ENCODE data around the gene PTP4A2. TPM values are rescaled to one million over a fixed set of nuclear protein-coding genes. Genes with fewer than 3 reads are reported as not detected.

Gene PTP4A2
- 100 to 1,000 TPM; 188 to 216 TPM for total RNA-seq

GRCh38 chr1:31938184-31938975 is at the start of gene PTP4A2:
Gene PTP4A2, minus strand, starts transcription at chr1:31938368. Its CDS starts 19,303 bp downstream, at chr1:31919065.

Other genes starting within 250 kb of the PTP4A2 start
- 1 to 10 TPM; 9.3 TPM for gene COL16A1, start 234.4 kb downstream of the PTP4A2 start, total RNA-seq
- 1 to 10 TPM; 1.3 to 3.4 TPM for gene ADGRB2, start 174.0 kb downstream of the PTP4A2 start, total RNA-seq
- 10 to 100 TPM in 1 of 2 donors, 1 to 10 TPM in 1; 6.2 to 15.0 TPM for gene SPOCD1, start 122.3 kb downstream of the PTP4A2 start, total RNA-seq
- gene KHDRBS1, start 75.5 kb upstream of the PTP4A2 start, total RNA-seq: 10 to 100 TPM; 29.9 to 52.9 TPM
- gene TMEM39B, start 134.6 kb upstream of the PTP4A2 start, total RNA-seq: 1 to 10 TPM; 4.5 to 5.3 TPM
- gene KPNA6, start 169.7 kb upstream of the PTP4A2 start, total RNA-seq: 10 to 100 TPM; 46.1 to 61.3 TPM
- gene TXLNA, start 241.3 kb upstream of the PTP4A2 start, total RNA-seq: 10 to 100 TPM; 90.9 to 94.6 TPM